SK-N-SH treated with all-trans-retinoic acid at 6 μM for 48 hours (cell line): Measurements from ENCODE around the gene CFAP74.

ENCODE experiments used
- ATAC-seq: fragments of 200-7000 bp; cut with Tn5 transposase; 3 replicates; pipeline ENCODE4 v1.9.1; 2020; ENCODE audit warnings: mild to moderate bottlenecking, moderate library complexity
- ARNTL ChIP-seq: fragments of 450-650 bp; formaldehyde crosslinking; IDR thresholded peaks from 2 replicates; pipeline ENCODE4 v1.5.0; 2020; ENCODE audit warnings: low read depth, mild to moderate bottlenecking, moderate library complexity, borderline replicate concordance
- BACH2 ChIP-seq: fragments of 250-450 bp; sonication (Bioruptor Pico); IDR thresholded peaks from 2 replicates; pipeline ENCODE4 v1.9.0; 2021; ENCODE audit warnings: mild to moderate bottlenecking, borderline replicate concordance
- CREB5 ChIP-seq: fragments of 250-450 bp; sonication (Bioruptor Pico); IDR thresholded peaks from 2 replicates; pipeline ENCODE4 v1.5.1; 2020; ENCODE audit warnings: low read depth, mild to moderate bottlenecking, moderate library complexity
- CSDC2 ChIP-seq: fragments of 250-450 bp; sonication (Bioruptor Pico); IDR thresholded peaks from 2 replicates; pipeline ENCODE4 v1.5.0; 2020; ENCODE audit warnings: mild to moderate bottlenecking, moderate library complexity
- ESRRG ChIP-seq: fragments of 250-450 bp; sonication (Bioruptor Pico); IDR thresholded peaks from 2 replicates; pipeline ENCODE4 v1.6.1; 2021; ENCODE audit warnings: mild to moderate bottlenecking
- GLIS3 ChIP-seq: fragments of 250-450 bp; sonication (Bioruptor Pico); IDR thresholded peaks from 2 replicates; pipeline ENCODE4 v1.5.0; 2020; ENCODE audit warnings: mild to moderate bottlenecking, moderate library complexity
- ISL1 ChIP-seq: fragments of 250-450 bp; sonication (Bioruptor Pico); IDR thresholded peaks from 2 replicates; pipeline ENCODE4 v2.1.2; 2022; ENCODE audit warnings: mild to moderate bottlenecking, moderate library complexity
- OSR1 ChIP-seq: fragments of 250-450 bp; sonication (Bioruptor Pico); IDR thresholded peaks from 2 replicates; pipeline ENCODE4 v1.8.0; 2022; ENCODE audit warnings: moderate library complexity, mild to moderate bottlenecking, inconsistent platforms
- PPARA ChIP-seq: fragments of 250-450 bp; sonication (Bioruptor Pico); IDR thresholded peaks from 2 replicates; pipeline ENCODE4 v1.5.0; 2020; ENCODE audit warnings: mild to moderate bottlenecking, borderline replicate concordance
- RARB ChIP-seq: fragments of 250-450 bp; sonication (Bioruptor Pico); IDR thresholded peaks from 2 replicates; pipeline ENCODE4 v1.8.0; 2021; ENCODE audit warnings: mild to moderate bottlenecking, moderate library complexity
- SNAI2 ChIP-seq: fragments of 250-450 bp; sonication (Bioruptor Pico); IDR thresholded peaks from 2 replicates; pipeline ENCODE4 v1.5.0; 2020; ENCODE audit warnings: mild to moderate bottlenecking, moderate library complexity
- TCF4 ChIP-seq: fragments of 250-450 bp; sonication (Bioruptor Pico); IDR thresholded peaks from 2 replicates; pipeline ENCODE4 v1.8.0; 2021; ENCODE audit warnings: mild to moderate bottlenecking, moderate library complexity, borderline replicate concordance
- TOX ChIP-seq: fragments of 250-450 bp; sonication (Bioruptor Pico); IDR thresholded peaks from 2 replicates; pipeline ENCODE4 v1.8.0; 2021; ENCODE audit warnings: mild to moderate bottlenecking, moderate library complexity, borderline replicate concordance
- TSHZ2 ChIP-seq: fragments of 250-450 bp; sonication (Bioruptor Pico); IDR thresholded peaks from 2 replicates; pipeline ENCODE4 v1.5.0; 2020; ENCODE audit warnings: mild to moderate bottlenecking, moderate library complexity
- ZC3H10 ChIP-seq: fragments of 250-450 bp; sonication (Bioruptor Pico); IDR thresholded peaks from 2 replicates; pipeline ENCODE4 v1.5.1; 2021; ENCODE audit warnings: mild to moderate bottlenecking, moderate library complexity
- ZFP3 ChIP-seq: fragments of 250-450 bp; sonication (Bioruptor Pico); IDR thresholded peaks from 2 replicates; pipeline ENCODE4 v1.5.0; 2020; ENCODE audit warnings: mild to moderate bottlenecking, moderate library complexity
- ZFP30 ChIP-seq: fragments of 450-650 bp; formaldehyde crosslinking; IDR thresholded peaks from 2 replicates; pipeline ENCODE4 v1.5.0; 2022; ENCODE audit warnings: mild to moderate bottlenecking, moderate library complexity
- ZNF565 ChIP-seq: fragments of 450-650 bp; formaldehyde crosslinking; conservative IDR thresholded peaks from 2 replicates; pipeline ENCODE4 v1.5.0; 2020; ENCODE audit warnings: low read depth, mild to moderate bottlenecking, moderate library complexity
- ZNF70 ChIP-seq: fragments of 450-650 bp; formaldehyde crosslinking; IDR thresholded peaks from 2 replicates; pipeline ENCODE4 v1.5.0; 2020; ENCODE audit warnings: mild to moderate bottlenecking, moderate library complexity
- ZNF8 ChIP-seq: fragments of 450-650 bp; formaldehyde crosslinking; IDR thresholded peaks from 2 replicates; pipeline ENCODE4 v1.5.0; 2020; ENCODE audit warnings: mild to moderate bottlenecking, moderate library complexity
- TF ChIP-seq, protein P1 (sequence below): fragments of 250-450 bp; sonication (Bioruptor Pico); IDR thresholded peaks from 2 replicates; pipeline ENCODE4 v1.8.0; 2020; ENCODE audit warnings: mild to moderate bottlenecking, moderate library complexity, borderline replicate concordance
- TF ChIP-seq, protein P2 (sequence below): fragments of 250-450 bp; sonication (Bioruptor Pico); IDR thresholded peaks from 2 replicates; pipeline ENCODE4 v1.8.0; 2021; ENCODE audit warnings: low read depth, mild to moderate bottlenecking, moderate library complexity, borderline replicate concordance

Gene CFAP74

GRCh38 chr1:1974834-1975233 is 28.8 kb downstream of the CFAP74 start:
- no peak for ATAC-seq
- TF ChIP-seq ZNF70 (CRISPR knock-in tag) (no peak), SNAI2 (no peak), ARNTL (no peak), ZFP30 (CRISPR knock-in tag) (no peak), TOX (CRISPR knock-in tag) (no peak), CSDC2 (CRISPR knock-in tag) (no peak), BACH2 (no peak), ESRRG (CRISPR knock-in tag) (no peak), ZFP3 (CRISPR knock-in tag) (no peak), ISL1 (CRISPR knock-in tag) (no peak)
- TF ChIP-seq, protein P1, sequence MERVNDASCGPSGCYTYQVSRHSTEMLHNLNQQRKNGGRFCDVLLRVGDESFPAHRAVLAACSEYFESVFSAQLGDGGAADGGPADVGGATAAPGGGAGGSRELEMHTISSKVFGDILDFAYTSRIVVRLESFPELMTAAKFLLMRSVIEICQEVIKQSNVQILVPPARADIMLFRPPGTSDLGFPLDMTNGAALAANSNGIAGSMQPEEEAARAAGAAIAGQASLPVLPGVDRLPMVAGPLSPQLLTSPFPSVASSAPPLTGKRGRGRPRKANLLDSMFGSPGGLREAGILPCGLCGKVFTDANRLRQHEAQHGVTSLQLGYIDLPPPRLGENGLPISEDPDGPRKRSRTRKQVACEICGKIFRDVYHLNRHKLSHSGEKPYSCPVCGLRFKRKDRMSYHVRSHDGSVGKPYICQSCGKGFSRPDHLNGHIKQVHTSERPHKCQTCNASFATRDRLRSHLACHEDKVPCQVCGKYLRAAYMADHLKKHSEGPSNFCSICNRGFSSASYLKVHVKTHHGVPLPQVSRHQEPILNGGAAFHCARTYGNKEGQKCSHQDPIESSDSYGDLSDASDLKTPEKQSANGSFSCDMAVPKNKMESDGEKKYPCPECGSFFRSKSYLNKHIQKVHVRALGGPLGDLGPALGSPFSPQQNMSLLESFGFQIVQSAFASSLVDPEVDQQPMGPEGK (CRISPR knock-in tag), result no peak

DNA sequence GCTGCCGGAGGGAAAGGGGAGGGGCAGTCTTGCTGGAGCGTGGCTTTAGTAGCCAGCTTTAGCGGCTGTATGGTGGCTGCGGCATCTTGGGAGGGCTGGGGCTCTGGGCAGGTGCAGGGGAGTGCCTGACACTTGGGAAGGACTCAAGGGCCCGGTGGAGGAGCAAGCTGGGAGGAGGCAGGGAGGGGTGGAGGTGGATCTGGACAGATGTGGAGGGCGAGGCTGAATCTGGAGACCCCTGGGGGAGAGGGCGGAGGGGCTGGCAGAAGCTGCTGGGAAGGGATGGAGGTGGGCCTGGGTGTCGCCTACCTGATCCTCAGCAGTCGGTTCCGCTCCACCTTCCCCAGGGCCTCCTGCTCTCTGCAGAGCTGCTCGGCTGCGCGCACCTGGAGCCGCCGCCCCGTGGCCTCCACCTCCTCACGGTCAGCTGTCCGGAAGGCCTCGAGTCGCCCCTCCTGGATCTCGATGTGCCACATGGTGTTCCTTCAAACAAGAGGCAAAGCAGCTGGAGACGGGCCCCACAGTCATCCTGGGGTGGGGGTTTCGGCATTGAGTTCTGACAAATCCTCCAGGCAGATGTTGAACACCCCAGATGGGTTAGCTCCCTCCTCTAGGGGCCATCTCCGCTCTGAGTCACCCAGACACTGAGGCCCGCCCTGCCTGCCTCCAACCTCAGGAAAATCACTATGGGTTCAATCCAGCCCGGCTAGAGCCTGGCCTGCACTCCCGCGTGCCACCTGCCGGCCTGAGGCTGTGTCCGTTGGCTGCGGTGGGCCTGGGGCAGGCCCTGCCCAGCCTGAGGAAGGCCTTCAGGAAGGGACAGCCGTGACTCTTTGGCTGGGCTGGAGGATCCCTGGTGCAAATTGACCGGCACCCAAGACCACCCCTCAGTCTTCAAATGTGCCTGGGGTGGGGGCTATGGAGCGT is 29.6 kb downstream of the CFAP74 start:
- TF ChIP-seq ZNF8 (no peak), ARNTL (no peak), CREB5 (CRISPR knock-in tag) (no peak), TOX (CRISPR knock-in tag) (no peak), OSR1 (CRISPR knock-in tag) (no peak), ZFP30 (CRISPR knock-in tag) (no peak), SNAI2 (no peak), ZNF70 (CRISPR knock-in tag) (no peak), ZFP3 (CRISPR knock-in tag) (no peak), ISL1 (CRISPR knock-in tag) (no peak), TCF4 (CRISPR knock-in tag) (no peak), PPARA (no peak), BACH2 (no peak), ZC3H10 (no peak)
- TF ChIP-seq, protein P2, sequence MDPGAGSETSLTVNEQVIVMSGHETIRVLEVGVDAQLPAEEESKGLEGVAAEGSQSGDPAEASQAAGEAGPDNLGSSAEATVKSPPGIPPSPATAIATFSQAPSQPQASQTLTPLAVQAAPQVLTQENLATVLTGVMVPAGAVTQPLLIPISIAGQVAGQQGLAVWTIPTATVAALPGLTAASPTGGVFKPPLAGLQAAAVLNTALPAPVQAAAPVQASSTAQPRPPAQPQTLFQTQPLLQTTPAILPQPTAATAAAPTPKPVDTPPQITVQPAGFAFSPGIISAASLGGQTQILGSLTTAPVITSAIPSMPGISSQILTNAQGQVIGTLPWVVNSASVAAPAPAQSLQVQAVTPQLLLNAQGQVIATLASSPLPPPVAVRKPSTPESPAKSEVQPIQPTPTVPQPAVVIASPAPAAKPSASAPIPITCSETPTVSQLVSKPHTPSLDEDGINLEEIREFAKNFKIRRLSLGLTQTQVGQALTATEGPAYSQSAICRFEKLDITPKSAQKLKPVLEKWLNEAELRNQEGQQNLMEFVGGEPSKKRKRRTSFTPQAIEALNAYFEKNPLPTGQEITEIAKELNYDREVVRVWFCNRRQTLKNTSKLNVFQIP, result no peak
- TF ChIP-seq, all 23 proteins: peak for 0
- no peak for ATAC-seq

- TF ChIP-seq ZC3H10, result no peak
- TF ChIP-seq CSDC2 (CRISPR knock-in tag), result no peak
Measured at GRCh38 chr1:1972976-1973715, 30.4 kb downstream of the CFAP74 start.

DNA sequence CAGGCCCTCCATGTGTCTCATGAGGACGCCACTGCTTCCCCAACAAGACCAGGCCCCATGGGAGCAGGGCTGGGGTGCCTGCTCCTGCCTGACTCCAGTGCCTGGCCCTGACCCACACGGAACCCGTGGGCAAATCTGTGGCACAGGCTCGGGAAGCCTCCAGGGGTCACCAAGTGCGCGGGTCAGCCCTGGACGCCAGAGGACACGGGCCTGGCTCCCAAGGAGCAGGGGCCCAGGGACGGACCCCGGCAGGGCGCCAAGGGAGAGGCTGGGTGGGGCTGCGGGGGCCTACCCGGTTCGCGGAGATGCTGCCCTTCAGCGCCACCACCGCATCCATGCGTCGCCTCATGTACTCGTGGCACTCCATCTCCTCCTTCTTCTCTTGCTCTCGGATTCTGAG is 31.9 kb downstream of the CFAP74 start:
- ATAC-seq, result no peak
- TF ChIP-seq, protein P1 (CRISPR knock-in tag), result no peak

More at GRCh38 chr1:1972976-1973715, 30.4 kb downstream of the CFAP74 start:
- ATAC-seq, result no peak

DNA sequence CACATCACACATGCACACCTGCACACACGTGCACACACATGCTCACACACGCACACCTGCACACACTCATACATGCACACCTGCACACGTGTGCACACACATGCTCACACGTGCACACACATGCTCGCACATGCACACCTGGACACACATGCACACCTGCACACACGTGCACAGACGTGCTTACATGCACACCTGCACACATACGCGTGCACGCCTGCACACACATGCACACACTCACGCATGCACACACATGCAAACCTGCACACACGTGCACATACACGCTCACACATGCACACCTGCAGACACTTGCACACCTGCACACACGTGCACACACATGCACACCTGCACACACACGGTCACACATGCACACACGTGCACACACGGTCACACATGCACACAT is 32.6 kb downstream of the CFAP74 start:
- no peak for ATAC-seq
- TF ChIP-seq SNAI2, result no peak
- no peak for TF ChIP-seq GLIS3 (CRISPR knock-in tag)
- no peak for TF ChIP-seq ZNF8
- TF ChIP-seq CSDC2 (CRISPR knock-in tag), result no peak
- no peak for TF ChIP-seq ZFP3 (CRISPR knock-in tag)
- TF ChIP-seq PPARA, result no peak
- TF ChIP-seq OSR1 (CRISPR knock-in tag), result no peak
- no peak for TF ChIP-seq TSHZ2 (CRISPR knock-in tag)
- TF ChIP-seq TOX (CRISPR knock-in tag), result no peak
- no peak for TF ChIP-seq ZNF565
- no peak for TF ChIP-seq ESRRG (CRISPR knock-in tag)
- no peak for TF ChIP-seq RARB (CRISPR knock-in tag)
- TF ChIP-seq CREB5 (CRISPR knock-in tag), result no peak
